ENCODE data around the gene SCD5. TPM values are rescaled to one million over a fixed set of nuclear protein-coding genes. Genes with fewer than 3 reads are reported as not detected.
A peak's percentile ranks its signal among the peaks of the same experiment; 100 is the strongest.

The SCD5 gene
- total and polyA plus RNA-seq, 2 donors from 2014 or later = 41.2 to 55.7 TPM

DNA sequence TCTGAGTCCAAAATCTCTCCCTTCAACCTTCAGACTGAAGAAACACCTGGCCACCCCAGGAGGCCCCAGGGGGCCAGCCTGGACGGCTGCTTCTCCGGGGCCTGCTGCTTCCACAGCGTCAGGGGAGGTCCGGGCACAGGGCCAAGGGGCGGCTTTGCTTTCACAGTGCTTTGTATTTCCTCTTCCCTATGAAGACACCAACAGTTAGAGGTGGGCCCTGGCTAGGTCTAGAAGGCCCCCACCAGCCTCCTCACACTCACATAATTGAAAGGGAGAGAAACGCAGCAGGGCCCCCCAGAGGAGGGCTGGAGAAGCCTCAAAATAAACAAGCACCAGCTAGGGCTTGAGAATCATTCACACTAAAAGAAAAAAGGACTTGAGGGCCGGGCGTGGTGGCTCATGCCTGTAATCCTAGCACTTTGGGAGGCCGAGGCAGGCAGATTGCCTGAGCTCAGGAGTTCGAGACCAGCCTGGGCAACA is 17.8 kb downstream of the SCD5 start:
- Histone ChIP-seq H3K4me3 (ENCODE audit: low read length in 3 of 3) (no peak overlapping the region), H3K27me3 (ENCODE audit: control insufficient read depth, insufficient read depth, low read length) (no peaks in the 10 kb centered on the region), H3K36me3 (ENCODE audit: control insufficient read depth in 2 of 3, insufficient read depth in 3 of 3, low read length in 3 of 3) (no peaks in the 10 kb centered on the region), H3K4me1 (ENCODE audit: control insufficient read depth in 2 of 3, insufficient read depth in 2 of 3, low read depth in 1 of 3, low read length in 3 of 3) (peaks cover 2 to 24% (median 18%) of the 10 kb centered on the region in 3 donors), H3K9me3 (ENCODE audit: control insufficient read depth in 2 of 3, insufficient read depth in 1 of 3, low read length in 3 of 3) (no peaks in the 10 kb centered on the region), H3K9ac (ENCODE audit: low read length in 3 of 3) (no peak overlapping the region), H3K27ac (ENCODE audit: low read depth in 2 of 2, low read length in 2 of 2) (peak overlapping the region; percentile 45 to 68)
- FAIRE-seq (no peak), DNase-seq (peak; percentile 76 to 92 (median 85))
- TF ChIP-seq, protein P1, sequence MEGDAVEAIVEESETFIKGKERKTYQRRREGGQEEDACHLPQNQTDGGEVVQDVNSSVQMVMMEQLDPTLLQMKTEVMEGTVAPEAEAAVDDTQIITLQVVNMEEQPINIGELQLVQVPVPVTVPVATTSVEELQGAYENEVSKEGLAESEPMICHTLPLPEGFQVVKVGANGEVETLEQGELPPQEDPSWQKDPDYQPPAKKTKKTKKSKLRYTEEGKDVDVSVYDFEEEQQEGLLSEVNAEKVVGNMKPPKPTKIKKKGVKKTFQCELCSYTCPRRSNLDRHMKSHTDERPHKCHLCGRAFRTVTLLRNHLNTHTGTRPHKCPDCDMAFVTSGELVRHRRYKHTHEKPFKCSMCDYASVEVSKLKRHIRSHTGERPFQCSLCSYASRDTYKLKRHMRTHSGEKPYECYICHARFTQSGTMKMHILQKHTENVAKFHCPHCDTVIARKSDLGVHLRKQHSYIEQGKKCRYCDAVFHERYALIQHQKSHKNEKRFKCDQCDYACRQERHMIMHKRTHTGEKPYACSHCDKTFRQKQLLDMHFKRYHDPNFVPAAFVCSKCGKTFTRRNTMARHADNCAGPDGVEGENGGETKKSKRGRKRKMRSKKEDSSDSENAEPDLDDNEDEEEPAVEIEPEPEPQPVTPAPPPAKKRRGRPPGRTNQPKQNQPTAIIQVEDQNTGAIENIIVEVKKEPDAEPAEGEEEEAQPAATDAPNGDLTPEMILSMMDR (IDR thresholded peaks at IDR 0.05; ENCODE audit: borderline replicate concordance, extremely low read depth, insufficient read depth) = no peak
- intact Hi-C loops (cut with DNase I) = no loop called here

DNA sequence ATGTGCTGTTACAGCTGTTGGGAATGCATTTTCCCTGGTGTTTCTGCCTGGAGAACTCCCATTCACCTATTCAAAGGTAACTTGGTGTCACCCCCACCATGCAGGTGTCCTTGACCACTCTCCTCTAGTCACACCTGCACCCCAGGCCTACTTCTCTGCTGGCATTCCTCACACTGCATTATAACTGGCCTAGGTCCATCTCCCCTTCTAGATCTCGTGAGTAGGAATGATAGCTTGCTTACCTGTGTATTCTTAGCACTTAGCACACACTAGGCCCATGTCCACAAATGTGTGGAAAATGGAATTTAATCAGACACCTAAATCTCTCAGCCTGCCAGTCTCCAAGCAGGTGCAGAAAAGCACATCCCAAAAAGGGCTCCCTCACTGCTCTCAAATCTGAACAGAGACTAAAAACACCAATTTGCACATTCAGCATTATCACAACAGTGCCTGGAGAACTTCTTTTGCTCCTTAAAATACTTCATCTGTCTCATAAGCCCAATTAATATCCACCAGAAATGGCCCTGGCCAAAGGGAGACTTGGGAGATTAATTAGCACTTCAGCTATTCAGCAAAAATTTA is 18.3 kb downstream of the SCD5 start:
- FAIRE-seq = no peak
- H3K9ac ChIP-seq (ENCODE audit: low read length in 3 of 3) = no peak overlapping the region
- intact Hi-C loops (cut with DNase I) = no loop called here

GRCh38 chr4:82779032-82779431 is 19.6 kb downstream of the SCD5 start:
- Histone ChIP-seq H3K27me3 (ENCODE audit: control insufficient read depth, insufficient read depth, low read length) (no peaks in the 10 kb centered on the region), H3K9ac (ENCODE audit: low read length in 3 of 3) (no peak overlapping the region), H3K27ac (ENCODE audit: low read depth in 2 of 2, low read length in 2 of 2) (peak overlapping the region in 1 of 2 donors; percentile 45), H3K36me3 (ENCODE audit: control insufficient read depth in 2 of 3, insufficient read depth in 3 of 3, low read length in 3 of 3) (no peaks in the 10 kb centered on the region), H3K9me3 (ENCODE audit: control insufficient read depth in 2 of 3, insufficient read depth in 1 of 3, low read length in 3 of 3) (no peaks in the 10 kb centered on the region), H3K4me1 (ENCODE audit: control insufficient read depth in 2 of 3, insufficient read depth in 2 of 3, low read depth in 1 of 3, low read length in 3 of 3) (peaks cover 5 to 35% (median 22%) of the 10 kb centered on the region in 3 donors), H3K4me3 (ENCODE audit: low read length in 3 of 3) (no peak overlapping the region)
- intact Hi-C loops (cut with DNase I) = no loop called here
- TF ChIP-seq, protein P1 (IDR thresholded peaks at IDR 0.05; ENCODE audit: borderline replicate concordance, extremely low read depth, insufficient read depth) = no peak
- DNase-seq (no peak), FAIRE-seq (no peak)

More for the DNA sequence above, 18.3 kb downstream of the SCD5 start:
- DNase-seq = no peak
- H3K4me1 ChIP-seq (ENCODE audit: control insufficient read depth in 2 of 3, insufficient read depth in 2 of 3, low read depth in 1 of 3, low read length in 3 of 3) = peaks cover 2 to 25% (median 19%) of the 10 kb centered on the region in 3 donors
- no peaks in the 10 kb centered on the region for H3K9me3 ChIP-seq (ENCODE audit: control insufficient read depth in 2 of 3, insufficient read depth in 1 of 3, low read length in 3 of 3)
- TF ChIP-seq, protein P1 (IDR thresholded peaks at IDR 0.05; ENCODE audit: borderline replicate concordance, extremely low read depth, insufficient read depth) = no peak
- no peaks in the 10 kb centered on the region for H3K36me3 ChIP-seq (ENCODE audit: control insufficient read depth in 2 of 3, insufficient read depth in 3 of 3, low read length in 3 of 3)
- no peaks in the 10 kb centered on the region for H3K27me3 ChIP-seq (ENCODE audit: control insufficient read depth, insufficient read depth, low read length)
- H3K4me3 ChIP-seq (ENCODE audit: low read length in 3 of 3) = no peak overlapping the region
- peak overlapping the region; percentile 5 to 68 for H3K27ac ChIP-seq (ENCODE audit: low read depth in 2 of 2, low read length in 2 of 2)
